Measurements from ENCODE around the gene KCTD14. TPM values are rescaled to one million over a fixed set of nuclear protein-coding genes. Genes with fewer than 3 reads are reported as not detected.

Gene KCTD14
- total RNA-seq, 1 experiment from 2014 or later: 1.6 TPM

DNA sequence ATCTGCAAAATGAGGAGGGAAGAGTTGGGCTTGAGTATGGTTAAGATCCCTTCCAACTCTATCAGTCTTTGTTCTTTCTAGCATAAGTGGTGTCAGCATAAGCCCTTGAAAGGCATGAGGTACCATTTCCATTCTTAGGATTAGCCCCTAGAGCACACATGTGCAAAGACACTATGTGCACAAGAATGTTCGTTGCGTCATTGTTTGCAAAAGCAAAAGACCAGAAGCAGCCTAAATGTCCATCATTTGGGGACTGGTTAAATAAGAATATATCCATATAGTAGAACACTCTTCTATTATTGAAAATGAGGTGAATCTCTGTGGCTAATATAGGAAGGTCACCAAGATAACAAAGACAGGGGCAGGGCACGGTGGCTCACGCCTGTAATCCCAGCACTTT, 10.0 kb upstream of the KCTD14 start:
- TF ChIP-seq EZH2 (IDR thresholded peaks at IDR 0.05; ENCODE audit: low read length, unreplicated experiment) (no peak), EZH2phosphoT487 (IDR thresholded peaks at IDR 0.05; ENCODE audit: borderline replicate concordance, low read length) (no peak)
- TF ChIP-seq, protein P1, sequence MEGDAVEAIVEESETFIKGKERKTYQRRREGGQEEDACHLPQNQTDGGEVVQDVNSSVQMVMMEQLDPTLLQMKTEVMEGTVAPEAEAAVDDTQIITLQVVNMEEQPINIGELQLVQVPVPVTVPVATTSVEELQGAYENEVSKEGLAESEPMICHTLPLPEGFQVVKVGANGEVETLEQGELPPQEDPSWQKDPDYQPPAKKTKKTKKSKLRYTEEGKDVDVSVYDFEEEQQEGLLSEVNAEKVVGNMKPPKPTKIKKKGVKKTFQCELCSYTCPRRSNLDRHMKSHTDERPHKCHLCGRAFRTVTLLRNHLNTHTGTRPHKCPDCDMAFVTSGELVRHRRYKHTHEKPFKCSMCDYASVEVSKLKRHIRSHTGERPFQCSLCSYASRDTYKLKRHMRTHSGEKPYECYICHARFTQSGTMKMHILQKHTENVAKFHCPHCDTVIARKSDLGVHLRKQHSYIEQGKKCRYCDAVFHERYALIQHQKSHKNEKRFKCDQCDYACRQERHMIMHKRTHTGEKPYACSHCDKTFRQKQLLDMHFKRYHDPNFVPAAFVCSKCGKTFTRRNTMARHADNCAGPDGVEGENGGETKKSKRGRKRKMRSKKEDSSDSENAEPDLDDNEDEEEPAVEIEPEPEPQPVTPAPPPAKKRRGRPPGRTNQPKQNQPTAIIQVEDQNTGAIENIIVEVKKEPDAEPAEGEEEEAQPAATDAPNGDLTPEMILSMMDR (conservative IDR thresholded peaks at IDR 0.05; ENCODE audit: low read depth, low read length): no peak
- Histone ChIP-seq H4K20me1 (ENCODE audit: low read length) (no peaks in the 10 kb centered on the region), H3K9me2 (replicated peaks; ENCODE audit: low read length) (no peaks in the 10 kb centered on the region), H3K4me1 (ENCODE audit: insufficient read depth, low read length) (peaks cover 35% of the 10 kb centered on the region), H3K4me3 (ENCODE audit: low read length) (no peak overlapping the region), H3K36me3 (ENCODE audit: low read depth, low read length) (no peaks in the 10 kb centered on the region), H3K9me3 (ENCODE audit: low read length) (no peaks in the 10 kb centered on the region), H3K4me2 (ENCODE audit: low read length) (no peak overlapping the region), H3K27me3 (ENCODE audit: low read length) (no peaks in the 10 kb centered on the region), H3K27ac (ENCODE audit: low read length) (no peak overlapping the region), H3K79me2 (ENCODE audit: low read length) (no peaks in the 10 kb centered on the region), H3K9ac (ENCODE audit: low read length) (no peak overlapping the region), H2AFZ (ENCODE audit: low read length) (no peak overlapping the region), H3F3A (ENCODE audit: low read length, unreplicated experiment) (no peaks in the 10 kb centered on the region)
- ATAC-seq (no peak), DNase-seq (no peak)
- BruUV-seq (replicated peaks): no TSS peak
- ChIA-PET POLR2A (ENCODE audit: unreplicated experiment) (no interaction called here), CTCF (no interaction called here)
- intact Hi-C loops (cut with micrococcal nuclease): no loop called here

DNA sequence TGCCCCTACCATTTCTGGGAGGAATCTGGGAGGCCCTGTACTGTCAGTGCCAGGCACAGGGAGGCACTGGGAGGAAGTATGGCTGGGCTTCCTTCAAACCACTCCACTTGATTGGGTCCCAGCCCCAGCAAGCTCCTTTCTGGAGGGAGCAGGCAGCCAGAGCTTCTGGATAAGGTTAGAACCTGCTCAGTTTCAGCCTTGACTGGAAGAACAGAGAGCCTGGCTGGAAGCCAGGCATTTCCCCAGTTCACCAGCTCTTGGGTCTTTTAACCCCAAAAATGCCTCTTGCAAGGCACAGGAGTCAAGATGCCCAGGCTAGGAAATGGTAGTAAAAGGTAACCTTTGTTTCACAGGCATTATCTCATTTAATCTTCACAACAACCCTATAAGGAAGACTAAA, 9.0 kb upstream of the KCTD14 start:
- no peak overlapping the region for H3K9ac ChIP-seq (ENCODE audit: low read length)
- ChIA-PET CTCF (no interaction called here), POLR2A (ENCODE audit: unreplicated experiment) (no interaction called here)
- no peak overlapping the region for H3K27ac ChIP-seq (ENCODE audit: low read length)
- DNase-seq (no peak), ATAC-seq (no peak)
- TF ChIP-seq EZH2phosphoT487 (IDR thresholded peaks at IDR 0.05; ENCODE audit: borderline replicate concordance, low read length) (no peak), EZH2 (IDR thresholded peaks at IDR 0.05; ENCODE audit: low read length, unreplicated experiment) (no peak)
- TF ChIP-seq, protein P1 (conservative IDR thresholded peaks at IDR 0.05; ENCODE audit: low read depth, low read length): no peak
- H3K9me2 ChIP-seq (replicated peaks; ENCODE audit: low read length): no peaks in the 10 kb centered on the region
- intact Hi-C loops (cut with micrococcal nuclease): no loop called here
- H3K9me3 ChIP-seq (ENCODE audit: low read length): no peaks in the 10 kb centered on the region
- H4K20me1 ChIP-seq (ENCODE audit: low read length): no peaks in the 10 kb centered on the region
- no TSS peak for BruUV-seq (replicated peaks)
- no peak overlapping the region for H3K4me2 ChIP-seq (ENCODE audit: low read length)
- H3K4me3 ChIP-seq (ENCODE audit: low read length): no peak overlapping the region
- no peaks in the 10 kb centered on the region for H3K36me3 ChIP-seq (ENCODE audit: low read depth, low read length)
- H3F3A ChIP-seq (ENCODE audit: low read length, unreplicated experiment): no peaks in the 10 kb centered on the region
- peaks cover 35% of the 10 kb centered on the region for H3K4me1 ChIP-seq (ENCODE audit: insufficient read depth, low read length)
- H2AFZ ChIP-seq (ENCODE audit: low read length): no peak overlapping the region
- no peaks in the 10 kb centered on the region for H3K27me3 ChIP-seq (ENCODE audit: low read length)
- H3K79me2 ChIP-seq (ENCODE audit: low read length): no peaks in the 10 kb centered on the region

DNA sequence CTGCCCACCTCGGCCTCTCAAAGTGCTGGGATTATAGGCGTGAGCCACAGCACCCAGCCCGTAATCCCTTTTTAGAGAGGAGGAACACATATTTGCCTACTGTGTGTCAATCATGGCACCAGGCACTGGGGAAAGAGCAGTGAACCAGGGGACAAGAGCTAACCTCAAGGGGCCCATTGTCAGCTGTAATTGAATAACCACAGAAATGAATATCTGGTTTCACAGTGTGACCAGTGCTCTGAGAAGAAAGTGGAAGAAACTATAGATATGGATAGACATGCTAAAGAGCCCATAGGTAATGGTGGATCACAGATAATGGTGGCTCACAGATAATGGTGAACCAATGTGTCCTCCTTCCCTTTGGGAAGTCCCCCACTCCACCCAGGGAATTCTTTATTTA, 8.6 kb upstream of the KCTD14 start:
- intact Hi-C loops (cut with micrococcal nuclease): no loop called here
- Histone ChIP-seq H3K27ac (ENCODE audit: low read length) (no peak overlapping the region), H3K4me2 (ENCODE audit: low read length) (no peak overlapping the region), H2AFZ (ENCODE audit: low read length) (no peak overlapping the region), H3K9ac (ENCODE audit: low read length) (no peak overlapping the region), H3K9me3 (ENCODE audit: low read length) (no peaks in the 10 kb centered on the region), H3K27me3 (ENCODE audit: low read length) (no peaks in the 10 kb centered on the region), H3K79me2 (ENCODE audit: low read length) (no peaks in the 10 kb centered on the region), H3K36me3 (ENCODE audit: low read depth, low read length) (no peaks in the 10 kb centered on the region), H4K20me1 (ENCODE audit: low read length) (no peaks in the 10 kb centered on the region), H3K9me2 (replicated peaks; ENCODE audit: low read length) (no peaks in the 10 kb centered on the region), H3F3A (ENCODE audit: low read length, unreplicated experiment) (no peaks in the 10 kb centered on the region), H3K4me3 (ENCODE audit: low read length) (no peak overlapping the region), H3K4me1 (ENCODE audit: insufficient read depth, low read length) (peaks cover 31% of the 10 kb centered on the region)
- ChIA-PET CTCF (no interaction called here), POLR2A (ENCODE audit: unreplicated experiment) (no interaction called here)
- BruUV-seq (replicated peaks): no TSS peak
- TF ChIP-seq, protein P1 (conservative IDR thresholded peaks at IDR 0.05; ENCODE audit: low read depth, low read length): no peak
- no peak for TF ChIP-seq EZH2phosphoT487 (IDR thresholded peaks at IDR 0.05; ENCODE audit: borderline replicate concordance, low read length)
- no peak for TF ChIP-seq EZH2 (IDR thresholded peaks at IDR 0.05; ENCODE audit: low read length, unreplicated experiment)
- ATAC-seq: no peak
- DNase-seq: no peak

Data from PC-3 (cell line).